Stimulated activated CD4-positive, alpha-beta T cell treated with anti-CD3 and anti-CD28 coated beads, TNF-alpha, amount 100 ng/mL, for 48 hours (primary cell): ENCODE results near the gene RPL38.

ENCODE experiments used
- DNase-seq, 3 donors: peaks; one replicate each; pipeline ENCODE4 v3.0.0-alpha.2; 2020; ENCODE audit warnings: low read depth in 3 of 3

Gene RPL38

GRCh38 chr17:74245871-74246270 lies 42.4 kb downstream of the RPL38 start:
- no peak for DNase-seq

GRCh38 chr17:74249590-74250270 lies 46.3 kb downstream of the RPL38 start:
- DNase-seq, result no peak

GRCh38 chr17:74250324-74250995 lies 47.0 kb downstream of the RPL38 start:
- no peak for DNase-seq

- no peak for DNase-seq
Measured at GRCh38 chr17:74251051-74251450, 47.6 kb downstream of the RPL38 start.

GRCh38 chr17:74251569-74251968 lies 48.1 kb downstream of the RPL38 start:
- DNase-seq, result no peak

GRCh38 chr17:74252211-74252610 lies 48.7 kb downstream of the RPL38 start:
- DNase-seq, result no peak

- DNase-seq, result no peak
Measured at GRCh38 chr17:74253036-74253435, 49.6 kb downstream of the RPL38 start.

- DNase-seq, result no peak
Measured at GRCh38 chr17:74257311-74257710, 53.8 kb downstream of the RPL38 start.

- no peak for DNase-seq
Measured at GRCh38 chr17:74259667-74260524, 56.4 kb downstream of the RPL38 start.
